ENCODE data around the gene TBC1D9.
A peak's percentile ranks its signal among the peaks of the same experiment; 100 is the strongest.

The TBC1D9 gene

DNA sequence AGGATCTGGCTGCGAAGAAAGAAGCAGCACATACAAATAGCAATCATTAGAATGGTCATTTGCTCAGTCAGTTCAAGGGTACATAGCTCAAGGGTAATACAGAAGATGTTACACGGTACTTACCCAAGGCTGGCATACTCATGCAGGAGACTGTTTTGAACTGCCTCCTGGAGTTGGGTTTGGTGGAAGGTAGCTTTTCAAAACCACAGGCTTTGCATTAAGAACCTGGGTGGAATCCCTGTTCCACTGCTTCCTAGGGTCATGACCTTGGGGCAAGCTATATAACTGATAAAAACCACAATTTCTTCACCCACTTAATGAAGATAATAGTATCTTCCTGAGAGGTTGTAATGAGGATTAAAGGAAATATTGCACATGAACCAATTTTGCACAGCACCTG is 36.5 kb downstream of the TBC1D9 start:
- Mint-ChIP-seq H3K36me3 (ENCODE audit: low read depth) (peaks cover 6% of the 10 kb centered on the region), H3K27me3 (ENCODE audit: low read depth, poor library complexity) (peaks cover 4% of the 10 kb centered on the region), H3K9me3 (no peaks in the 10 kb centered on the region), H3K4me3 (no peak overlapping the region), H3K4me1 (peaks cover 5% of the 10 kb centered on the region), H3K27ac (peak overlapping the region; percentile 29)
- TF ChIP-seq CTCF (IDR thresholded peaks at IDR 0.05), result no peak
- DNase-seq, result no peak

- TF ChIP-seq CTCF (IDR thresholded peaks at IDR 0.05), result no peak
- Mint-ChIP-seq H3K4me3 (no peak overlapping the region), H3K4me1 (peaks cover 5% of the 10 kb centered on the region), H3K27me3 (ENCODE audit: low read depth, poor library complexity) (peaks cover 4% of the 10 kb centered on the region), H3K9me3 (no peaks in the 10 kb centered on the region), H3K27ac (no peak overlapping the region), H3K36me3 (ENCODE audit: low read depth) (peaks cover 6% of the 10 kb centered on the region)
- DNase-seq, result no peak
Observed at GRCh38 chr4:140719022-140719421, 37.2 kb downstream of the TBC1D9 start.

- H3K4me1 Mint-ChIP-seq, result peaks cover 5% of the 10 kb centered on the region
Observed at GRCh38 chr4:140718241-140718952, 37.8 kb downstream of the TBC1D9 start.

GRCh38 chr4:140717313-140717712 is 38.9 kb downstream of the TBC1D9 start:
- Mint-ChIP-seq H3K27ac (no peak overlapping the region), H3K4me3 (no peak overlapping the region), H3K9me3 (no peaks in the 10 kb centered on the region), H3K27me3 (ENCODE audit: low read depth, poor library complexity) (peaks cover 4% of the 10 kb centered on the region), H3K4me1 (no peaks in the 10 kb centered on the region), H3K36me3 (ENCODE audit: low read depth) (peaks cover 6% of the 10 kb centered on the region)
- DNase-seq, result no peak
- no peak for TF ChIP-seq CTCF (IDR thresholded peaks at IDR 0.05)

More at GRCh38 chr4:140718241-140718952, 37.8 kb downstream of the TBC1D9 start:
- Mint-ChIP-seq H3K9me3 (no peaks in the 10 kb centered on the region), H3K36me3 (ENCODE audit: low read depth) (peaks cover 6% of the 10 kb centered on the region), H3K27me3 (ENCODE audit: low read depth, poor library complexity) (peaks cover 4% of the 10 kb centered on the region), H3K27ac (no peak overlapping the region), H3K4me3 (no peak overlapping the region)
- DNase-seq, result no peak
- no peak for TF ChIP-seq CTCF (IDR thresholded peaks at IDR 0.05)

GRCh38 chr4:140715119-140715518 is 41.1 kb downstream of the TBC1D9 start:
- no peak for TF ChIP-seq CTCF (IDR thresholded peaks at IDR 0.05)
- H3K9me3 Mint-ChIP-seq, result peaks cover 2% of the 10 kb centered on the region
- no peaks in the 10 kb centered on the region for H3K4me1 Mint-ChIP-seq
- no peaks in the 10 kb centered on the region for H3K27me3 Mint-ChIP-seq (ENCODE audit: low read depth, poor library complexity)
- no peak overlapping the region for H3K4me3 Mint-ChIP-seq
- H3K36me3 Mint-ChIP-seq (ENCODE audit: low read depth), result peaks cover 17% of the 10 kb centered on the region
- no peak for DNase-seq
- no peak overlapping the region for H3K27ac Mint-ChIP-seq

DNA sequence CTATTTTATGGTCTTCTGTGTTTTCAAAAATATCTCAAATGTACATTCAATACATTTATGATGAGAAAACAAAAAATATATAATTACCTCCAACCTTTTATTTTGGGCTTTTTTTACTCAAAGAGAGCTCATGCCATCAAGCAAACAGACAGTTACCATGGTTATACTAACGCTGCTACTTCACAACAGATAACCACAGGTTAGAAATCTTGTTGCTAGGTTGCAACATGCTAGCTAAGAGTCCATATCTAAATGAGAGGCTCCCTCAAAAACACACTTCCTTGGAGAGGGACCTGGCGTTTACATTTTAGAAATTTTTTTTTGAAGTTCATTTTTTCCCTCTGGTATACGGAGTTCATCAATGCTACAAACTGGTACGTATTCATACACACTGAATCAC is 44.3 kb downstream of the TBC1D9 start:
- no peak for DNase-seq
- H3K4me3 Mint-ChIP-seq, result no peak overlapping the region
- no peak overlapping the region for H3K27ac Mint-ChIP-seq
- H3K4me1 Mint-ChIP-seq, result no peaks in the 10 kb centered on the region
- H3K27me3 Mint-ChIP-seq (ENCODE audit: low read depth, poor library complexity), result peaks cover 7% of the 10 kb centered on the region
- peaks cover 27% of the 10 kb centered on the region for H3K36me3 Mint-ChIP-seq (ENCODE audit: low read depth)
- peaks cover 15% of the 10 kb centered on the region for H3K9me3 Mint-ChIP-seq
- TF ChIP-seq CTCF (IDR thresholded peaks at IDR 0.05), result no peak
